HL-60/S4 (cell line): ENCODE results near the gene RAD51B.
"Not testable (repeated sequence)": the region's sequence is repeated elsewhere in the genome, so short reads cannot be mapped to it uniquely, and the experiment has no call there.

Experiments used
- in situ Hi-C: fragments of 300-500 bp; cut with MboI; formaldehyde crosslinking; loops from 2 replicates; pipeline ENCODE4 v1.14.3; 2022; ENCODE audit warnings: low sequenced_read_pairs

RAD51B gene

DNA sequence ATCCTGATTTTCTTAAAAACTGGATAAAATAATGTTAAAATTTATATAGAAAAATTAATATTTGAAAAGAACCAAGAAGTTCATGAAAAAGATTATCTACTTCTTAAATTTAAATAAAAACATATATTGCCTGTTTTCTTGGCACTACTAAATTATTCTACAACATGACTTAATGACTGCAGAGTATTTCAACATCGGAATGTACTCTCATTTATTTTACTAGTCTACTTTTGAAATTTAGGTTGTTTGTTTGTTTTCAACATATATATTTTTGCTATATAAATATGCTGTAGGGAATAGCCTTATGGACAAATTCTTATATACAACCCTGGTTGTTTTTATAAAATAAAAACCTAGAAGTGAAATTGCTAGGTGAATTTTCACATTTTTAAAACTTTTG is 231.6 kb downstream of the RAD51B start:
- in situ Hi-C loops: no loop called here

DNA sequence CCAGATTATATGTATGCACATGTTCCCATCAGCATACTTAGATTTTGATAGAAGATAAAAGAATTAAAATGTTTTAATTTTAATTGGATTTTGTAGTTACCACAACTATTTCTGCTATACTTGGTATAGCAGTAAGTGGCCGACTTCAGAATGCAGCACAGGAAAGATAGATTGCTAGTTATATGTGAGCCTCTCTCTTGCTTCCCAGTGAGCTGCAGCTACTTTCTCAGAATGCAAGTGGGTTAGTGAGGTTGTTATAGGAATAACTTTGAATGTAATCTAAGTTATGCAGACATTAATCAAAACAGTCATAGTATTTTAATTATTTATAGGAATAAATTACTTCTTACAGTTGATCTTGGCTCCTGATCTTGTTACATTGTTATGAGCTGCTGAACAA is 240.6 kb downstream of the RAD51B start:
- in situ Hi-C loops: no loop called here

GRCh38 chr14:68062651-68063050 is 243.1 kb downstream of the RAD51B start:
- in situ Hi-C loops: no loop called here

DNA sequence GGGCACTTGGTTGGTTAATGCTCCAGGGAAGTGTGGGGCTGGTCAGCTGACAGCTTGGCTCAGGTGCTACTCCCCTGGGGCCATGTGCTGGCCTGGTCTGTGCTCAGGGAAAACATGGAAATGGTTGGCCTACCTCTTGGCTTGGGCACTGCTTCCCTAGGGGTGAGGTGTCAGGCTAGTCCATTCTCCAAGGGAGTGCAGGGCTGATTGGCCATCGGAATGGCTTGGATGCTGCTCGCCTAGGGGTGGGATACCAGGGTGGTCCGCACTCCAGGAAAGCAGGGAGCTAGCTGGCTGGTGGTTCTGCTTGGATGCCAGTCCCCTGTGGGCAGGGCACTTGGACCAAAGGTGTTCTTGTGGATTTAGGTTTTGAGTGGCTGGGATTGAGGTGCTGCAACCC is 245.7 kb downstream of the RAD51B start:
- in situ Hi-C loops: no loop called here

- in situ Hi-C loops: no loop called here
Measured at GRCh38 chr14:68074765-68075381, 255.3 kb downstream of the RAD51B start.

DNA sequence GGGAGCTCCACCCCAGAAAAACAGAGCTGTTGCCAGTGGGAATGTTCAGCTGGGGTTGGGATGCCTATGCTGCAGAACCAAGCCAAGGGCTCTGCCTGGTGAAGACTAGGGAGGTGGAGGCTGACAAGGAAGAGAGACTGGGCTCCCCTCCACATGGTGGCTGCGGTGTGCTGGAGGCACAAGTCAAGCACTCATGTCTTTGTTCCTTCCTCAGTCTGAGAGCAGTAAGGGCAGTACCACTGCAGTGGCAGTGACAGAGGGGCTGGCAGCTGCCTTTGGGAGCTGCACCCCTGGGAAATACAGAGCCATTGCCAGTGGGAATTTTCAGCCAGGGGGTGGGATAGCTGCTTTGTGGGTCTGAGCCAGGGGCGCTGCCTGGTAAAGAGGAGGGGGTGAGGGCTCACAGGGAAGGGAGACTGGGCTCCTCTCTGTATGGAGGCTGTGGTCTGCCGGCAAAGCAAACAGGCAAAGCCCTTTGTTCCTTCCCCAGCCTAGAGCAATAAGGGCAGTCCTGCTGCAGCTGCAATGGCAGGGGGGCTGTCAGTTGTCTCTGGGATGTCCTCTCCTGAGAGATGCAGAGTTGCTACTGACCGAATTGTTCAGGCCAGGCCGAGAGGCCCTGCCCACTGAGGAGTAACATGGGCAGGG is 255.9 kb downstream of the RAD51B start:
- in situ Hi-C loops: no loop called here

DNA sequence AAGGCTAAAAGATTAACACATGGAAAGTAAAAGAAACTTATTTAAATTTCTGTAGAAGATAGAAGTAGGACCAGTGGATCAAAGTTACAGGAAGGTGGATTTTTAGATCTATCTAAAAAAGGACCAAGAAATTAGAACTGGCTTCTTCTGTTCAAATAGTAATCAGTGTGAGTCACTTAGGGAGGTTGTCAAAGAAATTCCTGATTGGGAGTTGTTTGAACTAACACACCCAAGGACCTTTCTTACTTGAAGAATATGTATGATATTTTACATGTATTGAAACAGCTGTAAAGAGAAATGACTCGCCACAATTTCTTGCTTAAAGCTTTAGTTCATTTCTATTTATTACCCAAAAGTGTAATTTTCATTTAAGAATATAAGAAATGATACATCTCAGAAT is 256.9 kb downstream of the RAD51B start:
- in situ Hi-C loops: no loop called here

DNA sequence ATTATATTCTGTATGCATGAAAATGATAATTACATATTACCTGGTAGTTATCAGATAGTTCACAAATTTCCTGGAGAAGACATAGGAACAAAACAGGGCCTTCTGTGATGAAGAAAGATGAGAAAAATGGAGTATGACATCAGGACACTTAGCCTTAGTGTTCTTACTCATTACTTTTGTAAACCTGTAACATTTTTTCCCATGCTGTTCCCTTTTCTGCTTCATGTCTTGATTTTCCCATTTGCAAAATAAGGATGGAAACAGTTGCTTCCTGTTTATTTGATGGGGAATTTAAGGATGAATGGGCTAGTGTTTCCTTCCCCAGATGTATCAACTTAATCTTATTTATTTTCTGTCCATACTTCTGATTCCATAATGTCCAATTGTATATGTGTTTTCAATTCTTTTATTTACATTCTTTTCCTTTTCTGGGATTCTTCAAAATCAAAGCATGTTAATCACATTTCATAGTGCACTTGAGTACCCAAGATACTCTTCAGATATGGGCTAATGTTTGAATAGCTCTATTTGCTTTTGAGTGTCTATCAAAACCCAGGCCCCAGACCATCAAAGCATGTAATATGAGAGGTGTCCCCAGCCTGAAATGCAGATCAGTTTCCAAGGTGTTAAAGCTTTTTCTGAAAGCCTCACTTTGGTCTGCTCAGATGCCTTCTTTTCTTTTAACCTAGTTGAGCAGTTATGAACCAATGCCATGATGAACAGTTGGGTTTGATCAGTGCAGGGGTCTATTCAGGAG is 260.5 kb downstream of the RAD51B start:
- in situ Hi-C loops: no loop called here

- in situ Hi-C loops: no loop called here
Measured at GRCh38 chr14:68081489-68081888, 261.9 kb downstream of the RAD51B start.

DNA sequence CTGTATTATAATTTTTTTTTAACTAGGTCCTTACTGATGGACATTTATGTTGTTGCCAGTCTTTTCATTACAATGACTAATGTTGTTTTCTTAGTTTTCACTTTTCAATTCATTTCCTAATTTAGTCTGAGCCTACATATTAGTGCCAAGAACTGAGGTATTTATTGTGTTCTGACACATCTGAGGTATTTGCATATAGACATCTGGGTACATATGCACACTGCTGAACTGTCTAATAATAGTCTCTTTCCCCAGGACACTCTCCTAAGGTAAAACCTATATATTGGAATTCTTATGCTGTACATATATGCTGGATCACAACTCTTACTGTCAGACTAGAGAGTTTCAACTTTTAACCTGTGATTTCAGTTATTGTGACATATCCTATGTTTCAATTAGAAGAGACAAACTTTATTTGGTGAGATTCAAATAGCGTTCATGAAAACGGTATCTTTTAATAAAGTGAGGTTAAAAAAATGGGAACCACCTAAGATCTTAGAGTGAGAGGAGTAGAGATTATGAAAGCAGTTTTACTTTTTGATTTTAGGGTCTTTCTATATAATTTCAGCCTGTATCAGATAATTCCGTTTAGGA is 263.2 kb downstream of the RAD51B start:
- in situ Hi-C loops: no loop called here

- in situ Hi-C loops: no loop called here
Measured at GRCh38 chr14:68084256-68084655, 264.7 kb downstream of the RAD51B start.

- in situ Hi-C loops: no loop called here
Measured at GRCh38 chr14:68085742-68086141, 266.2 kb downstream of the RAD51B start.

- in situ Hi-C loops: no loop called here
Measured at GRCh38 chr14:68088451-68088854, 268.9 kb downstream of the RAD51B start.

- in situ Hi-C loops: no loop called here
Measured at GRCh38 chr14:68089146-68089731, 269.7 kb downstream of the RAD51B start.

DNA sequence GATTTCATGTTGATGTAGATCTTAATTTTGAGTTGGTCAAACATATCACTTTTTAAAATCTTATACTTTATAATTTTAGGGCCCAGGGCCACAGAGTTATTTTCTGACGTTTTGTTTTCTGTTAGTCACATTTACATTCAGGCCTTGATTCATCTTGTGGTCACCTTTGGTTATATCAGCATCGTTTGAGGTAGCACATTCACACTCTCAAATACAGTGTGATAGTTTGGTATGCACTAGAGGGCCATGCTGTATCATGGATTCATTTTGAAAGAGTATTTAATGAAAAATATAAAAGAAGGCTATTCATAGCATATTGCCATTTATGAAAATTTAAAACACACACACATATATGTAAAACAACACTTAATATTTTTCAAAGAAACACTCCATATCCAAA is 274.6 kb downstream of the RAD51B start:
- in situ Hi-C loops: no loop called here

GRCh38 chr14:68094752-68095151 is 275.2 kb downstream of the RAD51B start:
- in situ Hi-C loops: no loop called here

GRCh38 chr14:68097727-68098126 is 278.1 kb downstream of the RAD51B start:
- in situ Hi-C loops: no loop called here

GRCh38 chr14:68098834-68099233 is 279.3 kb downstream of the RAD51B start:
- in situ Hi-C loops: no loop called here

- in situ Hi-C loops: no loop called here
Measured at GRCh38 chr14:68099495-68100045, 280.0 kb downstream of the RAD51B start.

- in situ Hi-C loops: not testable (repeated sequence)
Measured at GRCh38 chr14:68101715-68102301, 282.2 kb downstream of the RAD51B start.

GRCh38 chr14:68103853-68104252 is 284.3 kb downstream of the RAD51B start:
- in situ Hi-C loops: no loop called here
